ENCODE measurements around the gene FETUB.

Gene FETUB

DNA sequence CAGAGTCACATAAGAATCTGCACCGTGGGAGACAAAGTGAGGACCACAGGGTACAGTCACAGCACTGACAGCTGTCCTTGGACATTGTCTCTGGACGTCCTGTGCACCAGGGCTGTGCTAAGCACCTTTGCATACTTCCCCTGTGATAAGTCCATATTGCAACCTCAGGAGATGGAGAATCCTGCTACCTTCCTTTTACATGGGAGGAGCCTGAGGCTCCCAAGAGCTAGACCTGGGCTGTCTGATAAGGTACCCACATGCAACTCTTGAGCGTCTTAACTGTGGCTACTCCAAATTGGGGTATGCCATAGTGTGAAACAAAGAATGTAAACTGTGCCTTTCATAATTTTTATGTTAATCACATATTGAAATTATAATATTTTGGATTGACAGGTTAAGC lies 2.5 kb upstream of the FETUB start:
- H3K27ac ChIP-seq: no peak overlapping the region
- DNase-seq (ENCODE audit: low spot score): no peak
- TF ChIP-seq, protein P1, sequence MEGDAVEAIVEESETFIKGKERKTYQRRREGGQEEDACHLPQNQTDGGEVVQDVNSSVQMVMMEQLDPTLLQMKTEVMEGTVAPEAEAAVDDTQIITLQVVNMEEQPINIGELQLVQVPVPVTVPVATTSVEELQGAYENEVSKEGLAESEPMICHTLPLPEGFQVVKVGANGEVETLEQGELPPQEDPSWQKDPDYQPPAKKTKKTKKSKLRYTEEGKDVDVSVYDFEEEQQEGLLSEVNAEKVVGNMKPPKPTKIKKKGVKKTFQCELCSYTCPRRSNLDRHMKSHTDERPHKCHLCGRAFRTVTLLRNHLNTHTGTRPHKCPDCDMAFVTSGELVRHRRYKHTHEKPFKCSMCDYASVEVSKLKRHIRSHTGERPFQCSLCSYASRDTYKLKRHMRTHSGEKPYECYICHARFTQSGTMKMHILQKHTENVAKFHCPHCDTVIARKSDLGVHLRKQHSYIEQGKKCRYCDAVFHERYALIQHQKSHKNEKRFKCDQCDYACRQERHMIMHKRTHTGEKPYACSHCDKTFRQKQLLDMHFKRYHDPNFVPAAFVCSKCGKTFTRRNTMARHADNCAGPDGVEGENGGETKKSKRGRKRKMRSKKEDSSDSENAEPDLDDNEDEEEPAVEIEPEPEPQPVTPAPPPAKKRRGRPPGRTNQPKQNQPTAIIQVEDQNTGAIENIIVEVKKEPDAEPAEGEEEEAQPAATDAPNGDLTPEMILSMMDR (IDR thresholded peaks at IDR 0.05): no peak
- no peak overlapping the region for H3K4me3 ChIP-seq

DNA sequence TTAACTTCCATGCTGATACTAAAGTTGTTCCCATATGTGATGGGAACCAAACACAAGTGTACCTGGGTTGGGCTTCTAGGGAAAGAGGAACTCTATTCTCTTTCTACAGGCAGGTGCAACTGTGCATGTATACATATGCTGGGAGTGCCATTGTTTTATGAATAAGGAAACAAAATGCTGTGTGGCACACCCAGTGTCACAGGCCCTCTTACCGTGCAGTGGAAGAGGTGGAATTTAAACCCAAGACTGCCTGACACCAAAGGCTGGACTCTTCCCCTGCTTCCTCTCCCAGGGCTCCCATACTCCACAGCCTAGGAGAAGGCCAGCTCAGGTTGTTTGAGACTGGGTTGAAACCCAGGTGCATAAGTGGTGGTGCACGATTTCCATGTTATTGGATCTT lies 1.9 kb upstream of the FETUB start:
- Histone ChIP-seq H3K27ac (no peak overlapping the region), H3K4me3 (no peak overlapping the region)
- TF ChIP-seq, protein P1 (IDR thresholded peaks at IDR 0.05): no peak
- no peak for DNase-seq (ENCODE audit: low spot score)

DNA sequence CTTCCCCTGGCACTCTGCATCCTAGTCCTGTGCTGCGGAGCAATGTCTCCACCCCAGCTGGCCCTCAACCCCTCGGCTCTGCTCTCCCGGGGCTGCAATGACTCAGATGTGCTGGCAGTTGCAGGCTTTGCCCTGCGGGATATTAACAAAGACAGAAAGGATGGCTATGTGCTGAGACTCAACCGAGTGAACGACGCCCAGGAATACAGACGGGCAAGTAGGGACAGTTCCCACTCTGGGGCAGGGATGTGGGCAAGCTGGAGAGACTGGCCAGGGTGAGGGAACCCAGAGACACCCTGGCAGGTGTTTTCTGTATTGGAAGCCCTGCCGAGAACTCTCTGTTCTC lies 247 bp downstream of the FETUB start:
- TF ChIP-seq, protein P1 (IDR thresholded peaks at IDR 0.05): no peak
- no peak for DNase-seq (ENCODE audit: low spot score)
- Histone ChIP-seq H3K4me3 (no peak overlapping the region), H3K27ac (no peak overlapping the region)

DNA sequence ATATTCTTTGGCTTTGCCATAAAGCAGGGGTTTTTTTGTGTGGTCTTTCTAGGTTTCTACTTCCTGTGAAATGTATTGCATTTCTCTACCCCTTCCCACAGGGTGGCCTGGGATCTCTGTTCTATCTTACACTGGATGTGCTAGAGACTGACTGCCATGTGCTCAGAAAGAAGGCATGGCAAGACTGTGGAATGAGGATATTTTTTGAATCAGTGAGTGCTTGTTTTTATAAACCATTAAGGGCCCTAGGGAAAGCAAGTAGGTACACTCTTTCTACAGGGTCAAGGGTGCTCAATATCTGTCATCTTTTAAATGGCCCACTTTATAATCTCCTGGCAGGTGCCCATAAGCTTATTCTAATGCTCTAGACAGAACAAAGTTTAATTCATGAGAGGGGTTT lies 730 bp downstream of the FETUB start:
- Histone ChIP-seq H3K4me3 (no peak overlapping the region), H3K27ac (no peak overlapping the region)
- no peak for DNase-seq (ENCODE audit: low spot score)
- TF ChIP-seq, protein P1 (IDR thresholded peaks at IDR 0.05): no peak

DNA sequence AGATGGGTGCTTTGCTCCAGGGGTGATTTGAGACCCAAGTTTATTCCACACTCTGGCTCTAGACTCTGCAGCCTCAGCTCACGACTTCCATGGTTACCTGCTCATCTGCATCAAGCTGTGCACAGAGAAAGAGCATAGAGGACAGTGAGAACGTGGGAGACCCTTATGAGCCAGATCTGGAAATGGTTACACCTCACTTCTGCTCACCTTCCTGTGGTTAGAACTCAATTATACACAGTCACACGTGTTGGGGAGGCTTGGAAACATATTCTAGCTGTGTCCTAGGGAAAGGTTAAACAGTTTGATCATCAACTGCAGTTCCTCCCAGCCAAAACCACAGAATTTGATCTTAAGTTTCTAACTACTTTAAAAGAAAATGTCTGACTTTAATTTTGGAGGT lies 1.8 kb downstream of the FETUB start:
- no peak for DNase-seq (ENCODE audit: low spot score)
- no peak overlapping the region for H3K27ac ChIP-seq
- TF ChIP-seq, protein P1 (IDR thresholded peaks at IDR 0.05): no peak
- H3K4me3 ChIP-seq: no peak overlapping the region

DNA sequence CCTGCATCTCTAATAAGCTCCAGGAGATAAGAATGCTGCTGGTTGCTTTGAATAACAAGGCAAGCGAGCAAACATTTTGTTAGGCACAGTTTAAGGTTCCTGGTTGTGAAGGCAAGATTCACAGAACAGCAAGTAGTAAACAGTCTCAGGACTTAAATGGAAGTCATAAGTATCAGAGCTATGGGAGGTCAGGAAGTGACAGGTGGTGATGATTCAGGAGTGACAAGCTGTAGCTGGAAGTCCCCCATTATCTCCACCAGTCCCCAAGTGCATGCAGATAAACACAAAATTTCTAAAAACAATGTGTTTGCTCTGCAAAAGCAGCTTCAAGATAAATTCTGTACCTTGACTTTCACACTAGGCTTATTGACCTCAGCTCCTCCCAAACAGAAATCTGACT lies 3.3 kb downstream of the FETUB start:
- TF ChIP-seq, protein P1 (IDR thresholded peaks at IDR 0.05): no peak
- Histone ChIP-seq H3K4me3 (no peak overlapping the region), H3K27ac (no peak overlapping the region)
- DNase-seq (ENCODE audit: low spot score): no peak

DNA sequence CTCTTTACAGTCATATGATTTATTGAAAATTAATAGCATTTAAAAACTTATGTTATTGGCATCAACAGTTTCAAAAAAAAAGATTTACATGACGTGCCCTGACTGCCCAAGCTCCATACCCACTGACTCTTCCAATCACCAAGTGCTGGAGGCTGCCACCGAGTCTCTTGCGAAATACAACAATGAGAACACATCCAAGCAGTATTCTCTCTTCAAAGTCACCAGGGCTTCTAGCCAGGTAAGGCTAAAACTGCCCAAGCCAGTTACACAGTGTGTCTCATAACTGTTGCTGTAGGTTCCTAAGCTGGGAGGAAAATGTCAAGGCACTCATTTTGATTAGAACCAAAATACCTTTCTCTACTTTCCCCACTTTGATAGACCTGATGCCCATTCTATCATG lies 4.5 kb downstream of the FETUB start:
- H3K4me3 ChIP-seq: no peak overlapping the region
- no peak overlapping the region for H3K27ac ChIP-seq
- no peak for DNase-seq (ENCODE audit: low spot score)
- TF ChIP-seq, protein P1 (IDR thresholded peaks at IDR 0.05): no peak

All from coronary artery (tissue), 2 donors.